HFFc6 (cell line): Measurements from ENCODE around the gene XXYLT1. TPM values are rescaled to one million over a fixed set of nuclear protein-coding genes. Genes with fewer than 3 reads are reported as not detected.

Experiments
- DNase-seq: peaks from one replicate; pipeline ENCODE4 v3.0.0-alpha.2; 2018
- H3K27ac Mint-ChIP-seq: 2 replicates; pipeline ENCODE4 v1.8.0; 2020; ENCODE audit warnings: mild to moderate bottlenecking, mixed read lengths
- H3K27me3 Mint-ChIP-seq: 2 replicates; pipeline ENCODE4 v1.8.0; 2021; ENCODE audit warnings: mild to moderate bottlenecking, moderate library complexity, mixed read lengths; ENCODE audit not compliant: insufficient read depth
- H3K36me3 Mint-ChIP-seq: 2 replicates; pipeline ENCODE4 v1.8.0; 2021; ENCODE audit warnings: low read depth, mixed read lengths
- H3K4me1 Mint-ChIP-seq: 2 replicates; pipeline ENCODE4 v1.8.0; 2020; ENCODE audit warnings: low read depth, mixed read lengths
- H3K4me3 Mint-ChIP-seq: 2 replicates; pipeline ENCODE4 v1.8.0; 2020; ENCODE audit warnings: mild to moderate bottlenecking, moderate library complexity, mixed read lengths
- H3K9me3 Mint-ChIP-seq: 2 replicates; pipeline ENCODE4 v1.8.0; 2020; ENCODE audit warnings: mild to moderate bottlenecking, mixed read lengths
- total RNA-seq, 6 experiments: library from RNA; stranded (reverse); fragmentation: NEBNext Ultra II Directional; extraction: Animal tissue kit (Norgen Biotek cat#: 25700); gene quantifications; 2 replicates in 1 of 6; 3 replicates in 5 of 6; pipeline ENCODE4 v1.2.3, GENCODE V29; 2021
- TF ChIP-seq, protein P1 (sequence below): fragments of 200-600 bp; sonication (generic); IDR thresholded peaks from 2 replicates; pipeline ENCODE4 v1.5.0; 2021; ENCODE audit warnings: antibody characterized with exemption, mild to moderate bottlenecking

The XXYLT1 gene
- total RNA-seq, 6 experiments from 2014 or later: 16.9 to 24.2 (median 18.3) TPM

DNA sequence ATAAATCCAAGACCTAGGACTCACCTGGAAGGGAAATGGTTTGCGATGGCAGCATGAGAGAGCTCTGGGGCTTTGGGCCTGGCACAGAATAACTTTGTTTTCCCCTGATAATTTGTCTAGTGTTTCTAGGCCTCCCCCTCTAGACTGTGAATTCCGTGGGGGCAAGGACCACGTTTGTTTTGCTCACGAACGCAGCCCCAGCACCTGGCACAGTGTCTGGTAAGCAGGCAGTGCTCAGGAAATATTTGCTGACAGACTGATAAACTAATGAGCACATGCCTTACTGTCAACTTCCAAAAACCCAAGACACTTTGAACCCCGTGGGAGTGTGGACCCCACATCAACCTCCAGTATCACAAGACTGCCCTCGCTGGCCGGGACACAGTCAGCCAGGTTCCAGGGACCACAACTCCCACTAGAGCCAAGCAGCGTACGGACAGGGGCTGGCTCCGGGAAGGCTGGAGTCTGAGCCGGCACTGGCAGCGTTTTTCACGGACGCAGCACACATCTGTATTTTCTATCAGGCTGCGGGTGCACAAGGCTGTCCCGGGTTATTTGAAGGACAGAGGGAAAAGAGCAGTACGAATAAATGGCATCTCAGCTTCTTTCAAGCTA is 146.5 kb downstream of the XXYLT1 start:
- Mint-ChIP-seq H3K9me3 (no peaks in the 10 kb centered on the region), H3K27ac (no peak overlapping the region), H3K27me3 (no peaks in the 10 kb centered on the region; the same call in 1 of the 2 replicates), H3K4me3 (no peak overlapping the region), H3K36me3 (peaks cover 4% of the 10 kb centered on the region; the same call in 1 of the 2 replicates), H3K4me1 (peaks cover 33% of the 10 kb centered on the region)
- DNase-seq: no peak
- TF ChIP-seq, protein P1, sequence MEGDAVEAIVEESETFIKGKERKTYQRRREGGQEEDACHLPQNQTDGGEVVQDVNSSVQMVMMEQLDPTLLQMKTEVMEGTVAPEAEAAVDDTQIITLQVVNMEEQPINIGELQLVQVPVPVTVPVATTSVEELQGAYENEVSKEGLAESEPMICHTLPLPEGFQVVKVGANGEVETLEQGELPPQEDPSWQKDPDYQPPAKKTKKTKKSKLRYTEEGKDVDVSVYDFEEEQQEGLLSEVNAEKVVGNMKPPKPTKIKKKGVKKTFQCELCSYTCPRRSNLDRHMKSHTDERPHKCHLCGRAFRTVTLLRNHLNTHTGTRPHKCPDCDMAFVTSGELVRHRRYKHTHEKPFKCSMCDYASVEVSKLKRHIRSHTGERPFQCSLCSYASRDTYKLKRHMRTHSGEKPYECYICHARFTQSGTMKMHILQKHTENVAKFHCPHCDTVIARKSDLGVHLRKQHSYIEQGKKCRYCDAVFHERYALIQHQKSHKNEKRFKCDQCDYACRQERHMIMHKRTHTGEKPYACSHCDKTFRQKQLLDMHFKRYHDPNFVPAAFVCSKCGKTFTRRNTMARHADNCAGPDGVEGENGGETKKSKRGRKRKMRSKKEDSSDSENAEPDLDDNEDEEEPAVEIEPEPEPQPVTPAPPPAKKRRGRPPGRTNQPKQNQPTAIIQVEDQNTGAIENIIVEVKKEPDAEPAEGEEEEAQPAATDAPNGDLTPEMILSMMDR: no peak

DNA sequence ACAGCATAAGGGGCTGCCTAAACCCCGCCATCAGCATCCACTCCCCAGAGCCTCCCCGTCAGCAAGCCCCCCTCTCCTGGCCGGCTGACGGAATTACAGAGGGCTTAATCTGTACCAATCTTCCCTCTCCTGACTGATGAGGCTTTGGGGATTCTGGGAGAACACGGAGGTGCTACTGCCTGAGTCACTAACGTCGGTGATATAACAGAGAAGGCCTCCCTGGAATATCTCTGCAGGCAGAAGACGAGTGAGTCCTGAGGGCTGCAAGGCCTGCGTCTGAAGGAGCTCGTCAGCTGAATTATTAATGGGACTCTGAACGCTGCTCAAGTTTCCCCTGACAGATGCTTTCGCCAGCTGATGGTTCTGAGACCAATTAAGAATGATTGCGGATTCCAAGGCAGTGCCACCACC is 147.7 kb downstream of the XXYLT1 start:
- TF ChIP-seq, protein P1: no peak; the same call in 1 of the 2 replicates
- Mint-ChIP-seq H3K4me3 (no peak overlapping the region), H3K36me3 (no peaks in the 10 kb centered on the region), H3K4me1 (peaks cover 30% of the 10 kb centered on the region), H3K27ac (no peak overlapping the region), H3K9me3 (no peaks in the 10 kb centered on the region), H3K27me3 (no peaks in the 10 kb centered on the region; the same call in 1 of the 2 replicates)
- DNase-seq: no peak

DNA sequence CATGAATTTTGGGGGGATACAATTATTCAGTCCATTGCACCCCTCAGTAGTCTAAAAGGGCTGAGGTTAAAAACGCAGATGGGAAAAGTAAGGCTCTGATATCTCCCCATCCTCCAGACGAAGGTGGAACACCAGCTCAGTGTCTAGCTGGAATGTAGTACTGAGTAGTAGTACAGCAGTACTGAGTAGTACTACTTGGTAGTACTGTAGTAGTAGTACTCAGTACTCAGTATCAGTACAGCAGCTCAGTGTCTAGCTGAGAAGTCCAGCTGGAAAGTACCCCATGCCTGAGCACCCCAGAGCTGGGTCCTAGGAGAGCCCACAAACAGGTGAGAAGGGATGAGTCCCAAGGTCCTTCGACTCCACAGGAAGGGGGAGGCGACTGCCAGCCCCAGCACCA is 148.7 kb downstream of the XXYLT1 start:
- Mint-ChIP-seq H3K36me3 (no peaks in the 10 kb centered on the region), H3K4me1 (peaks cover 38% of the 10 kb centered on the region), H3K27me3 (no peaks in the 10 kb centered on the region; the same call in 1 of the 2 replicates), H3K9me3 (no peaks in the 10 kb centered on the region), H3K27ac (no peak overlapping the region), H3K4me3 (no peak overlapping the region)
- no peak for DNase-seq
- TF ChIP-seq, protein P1: no peak

DNA sequence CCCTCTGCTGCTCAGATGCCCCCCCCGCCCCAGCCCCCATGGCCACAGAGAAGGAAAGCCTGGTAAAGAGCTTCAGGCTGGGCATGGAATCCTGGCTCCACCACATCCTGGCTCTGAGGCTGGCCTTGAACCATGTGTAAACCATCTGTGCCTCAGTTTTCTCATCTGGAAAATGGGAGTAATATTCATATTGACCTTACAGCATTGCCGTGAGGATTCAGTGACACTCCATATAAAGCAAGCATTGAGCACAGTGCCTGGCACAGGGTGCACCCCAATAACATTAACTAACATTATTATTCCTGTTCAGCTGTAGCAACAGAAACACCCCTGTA is 150.7 kb downstream of the XXYLT1 start:
- TF ChIP-seq, protein P1: no peak
- peak overlapping the region; percentile 77; the same call in 1 of the 2 replicates for H3K4me3 Mint-ChIP-seq
- no peaks in the 10 kb centered on the region for H3K9me3 Mint-ChIP-seq
- H3K27ac Mint-ChIP-seq: peak overlapping the region; percentile 95
- no peaks in the 10 kb centered on the region for H3K36me3 Mint-ChIP-seq
- peaks cover 47% of the 10 kb centered on the region for H3K4me1 Mint-ChIP-seq
- H3K27me3 Mint-ChIP-seq: no peaks in the 10 kb centered on the region; the same call in 1 of the 2 replicates
- no peak for DNase-seq

DNA sequence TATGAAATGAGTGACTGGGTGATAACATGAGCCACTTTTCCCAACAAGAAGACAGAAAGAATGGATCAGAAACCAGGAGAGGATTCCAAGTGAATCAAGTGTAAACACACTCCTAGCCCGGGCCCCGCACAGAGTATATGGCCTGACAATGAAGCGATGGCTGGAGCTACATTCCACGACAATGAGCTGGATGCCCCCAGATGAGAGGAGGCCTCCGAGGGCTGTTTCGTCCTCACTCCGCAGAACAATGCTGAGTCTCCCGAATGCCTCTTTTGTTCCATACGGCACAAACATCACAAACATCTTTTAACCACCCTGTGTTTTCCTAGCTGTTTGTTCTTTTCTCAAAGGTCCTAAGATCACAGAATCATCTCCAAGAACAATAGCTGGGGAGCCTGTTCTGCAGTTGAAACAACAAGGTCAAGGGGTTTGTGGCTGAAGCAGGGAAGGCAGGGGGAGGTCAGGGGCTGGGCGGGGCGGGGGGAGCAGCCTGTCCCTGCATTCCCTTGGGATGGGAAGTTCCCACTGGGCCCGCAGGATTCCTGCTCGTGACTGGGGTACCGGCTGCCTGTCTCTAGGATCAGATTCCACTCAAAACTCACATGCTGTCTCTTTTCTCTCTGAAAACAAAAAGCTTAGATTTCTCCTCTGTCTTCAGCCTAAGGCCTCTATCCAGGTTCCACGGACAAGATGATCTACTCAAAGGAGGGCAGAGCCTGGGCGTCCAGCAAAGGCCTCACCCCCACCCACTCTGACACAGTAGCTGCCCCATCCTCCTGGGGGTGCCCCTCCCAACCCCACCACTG is 151.3 kb downstream of the XXYLT1 start:
- no peaks in the 10 kb centered on the region for H3K36me3 Mint-ChIP-seq
- peak overlapping the region; percentile 77 for H3K4me3 Mint-ChIP-seq
- DNase-seq: peak; percentile 78
- no peaks in the 10 kb centered on the region; the same call in 1 of the 2 replicates for H3K27me3 Mint-ChIP-seq
- H3K9me3 Mint-ChIP-seq: no peaks in the 10 kb centered on the region
- peak overlapping the region; percentile 95 for H3K27ac Mint-ChIP-seq
- TF ChIP-seq, protein P1: no peak
- peaks cover 47% of the 10 kb centered on the region for H3K4me1 Mint-ChIP-seq
